Esophagus muscularis mucosa (tissue), 3 donors: ENCODE data around the gene RXRA.

Experiments
- POLR2A ChIP-seq: fragments of 450-650 bp; IDR thresholded peaks from one replicate; pipeline ENCODE4 v1.6.1; 2017; ENCODE audit warnings: antibody characterized with exemption, moderate library complexity, mild to moderate bottlenecking, low read depth
- POLR2AphosphoS5 ChIP-seq, 2 donors: sonication (generic); formaldehyde crosslinking; IDR thresholded peaks; one replicate each; pipeline ENCODE4 v1.6.1; 2017; ENCODE audit warnings: antibody characterized with exemption in 2 of 2
- TF ChIP-seq, protein P1 (sequence below), 3 experiments: fragments of 200-600 bp in 2 of 3; fragments of 450-650 bp in 1 of 3; sonication (generic) in 2 of 3; IDR thresholded peaks; one replicate each; pipeline ENCODE4 v1.5.1; 2017 to 2019; ENCODE audit warnings: antibody characterized with exemption in 3 of 3, mild to moderate bottlenecking in 2 of 3, moderate library complexity in 1 of 3

DNA sequence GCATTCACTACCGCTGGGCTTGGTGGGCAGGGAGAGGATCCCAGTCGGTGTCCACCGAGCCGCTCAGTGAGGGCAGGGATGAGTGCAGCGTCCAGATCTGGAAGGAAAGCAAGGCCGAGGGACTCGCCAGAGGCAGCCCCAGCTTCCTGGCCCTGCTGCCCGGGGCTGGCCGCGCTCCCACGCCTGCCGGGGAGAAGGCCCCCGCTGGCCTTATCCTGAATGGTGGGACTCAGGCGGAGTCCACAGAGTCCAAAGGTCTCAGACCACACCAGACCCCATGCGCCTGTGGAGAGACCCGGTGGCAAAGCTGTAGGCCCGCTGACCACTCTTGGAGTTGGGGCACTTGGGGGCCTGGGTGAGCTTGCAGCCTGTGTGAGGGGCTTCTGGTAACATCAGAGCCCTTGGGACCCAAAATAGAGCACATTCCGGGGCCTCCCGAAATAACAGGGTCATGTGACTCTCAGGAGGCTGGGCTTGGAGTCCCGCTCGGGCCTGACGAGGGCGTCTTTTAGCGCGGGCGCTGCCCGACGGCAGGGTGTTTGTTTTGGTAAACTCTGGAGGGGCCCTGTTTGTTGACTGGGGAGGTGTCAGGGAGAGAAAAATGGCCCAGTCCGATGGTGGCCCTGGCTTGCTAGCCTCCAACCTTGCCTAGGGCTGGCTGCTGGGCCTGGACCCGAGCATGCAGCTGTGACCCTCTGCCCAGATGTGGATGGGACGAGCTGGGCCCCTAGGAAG, 2.8 kb downstream of the RXRA start:
- no peak for TF ChIP-seq POLR2A
- TF ChIP-seq, protein P1, sequence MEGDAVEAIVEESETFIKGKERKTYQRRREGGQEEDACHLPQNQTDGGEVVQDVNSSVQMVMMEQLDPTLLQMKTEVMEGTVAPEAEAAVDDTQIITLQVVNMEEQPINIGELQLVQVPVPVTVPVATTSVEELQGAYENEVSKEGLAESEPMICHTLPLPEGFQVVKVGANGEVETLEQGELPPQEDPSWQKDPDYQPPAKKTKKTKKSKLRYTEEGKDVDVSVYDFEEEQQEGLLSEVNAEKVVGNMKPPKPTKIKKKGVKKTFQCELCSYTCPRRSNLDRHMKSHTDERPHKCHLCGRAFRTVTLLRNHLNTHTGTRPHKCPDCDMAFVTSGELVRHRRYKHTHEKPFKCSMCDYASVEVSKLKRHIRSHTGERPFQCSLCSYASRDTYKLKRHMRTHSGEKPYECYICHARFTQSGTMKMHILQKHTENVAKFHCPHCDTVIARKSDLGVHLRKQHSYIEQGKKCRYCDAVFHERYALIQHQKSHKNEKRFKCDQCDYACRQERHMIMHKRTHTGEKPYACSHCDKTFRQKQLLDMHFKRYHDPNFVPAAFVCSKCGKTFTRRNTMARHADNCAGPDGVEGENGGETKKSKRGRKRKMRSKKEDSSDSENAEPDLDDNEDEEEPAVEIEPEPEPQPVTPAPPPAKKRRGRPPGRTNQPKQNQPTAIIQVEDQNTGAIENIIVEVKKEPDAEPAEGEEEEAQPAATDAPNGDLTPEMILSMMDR (IDR thresholded peaks at IDR 0.05) = peak in 1 of 3 experiments; percentile 13
- TF ChIP-seq POLR2AphosphoS5 (IDR thresholded peaks at IDR 0.05) = peak; percentile 27 to 62
